SKM-1 treated with dmso at 0.1 percent for 144 hours (cell line): Measurements from ENCODE around the gene PQBP1.
"Not testable (repeated sequence)": the region's sequence is repeated elsewhere in the genome, so short reads cannot be mapped to it uniquely, and the experiment has no call there.

Experiments
- DNase-seq: peaks from one replicate; lab custom pipeline; 2025; ENCODE audit not compliant: unreplicated experiment; lab: John Stamatoyannopoulos, UW

The PQBP1 gene, protein sequence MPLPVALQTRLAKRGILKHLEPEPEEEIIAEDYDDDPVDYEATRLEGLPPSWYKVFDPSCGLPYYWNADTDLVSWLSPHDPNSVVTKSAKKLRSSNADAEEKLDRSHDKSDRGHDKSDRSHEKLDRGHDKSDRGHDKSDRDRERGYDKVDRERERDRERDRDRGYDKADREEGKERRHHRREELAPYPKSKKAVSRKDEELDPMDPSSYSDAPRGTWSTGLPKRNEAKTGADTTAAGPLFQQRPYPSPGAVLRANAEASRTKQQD

GRCh38 chrX:48897625-48898306 lies at the start of gene PQBP1, which contains the start of gene TIMM17B:
TSS of gene PQBP1 (plus strand) at chrX:48897930. CDS start at chrX:48898510, 580 bp downstream.
TSS of gene TIMM17B (minus strand) at chrX:48897768. CDS start at chrX:48897749, 19 bp downstream.
- peak; percentile 79 for DNase-seq

DNA sequence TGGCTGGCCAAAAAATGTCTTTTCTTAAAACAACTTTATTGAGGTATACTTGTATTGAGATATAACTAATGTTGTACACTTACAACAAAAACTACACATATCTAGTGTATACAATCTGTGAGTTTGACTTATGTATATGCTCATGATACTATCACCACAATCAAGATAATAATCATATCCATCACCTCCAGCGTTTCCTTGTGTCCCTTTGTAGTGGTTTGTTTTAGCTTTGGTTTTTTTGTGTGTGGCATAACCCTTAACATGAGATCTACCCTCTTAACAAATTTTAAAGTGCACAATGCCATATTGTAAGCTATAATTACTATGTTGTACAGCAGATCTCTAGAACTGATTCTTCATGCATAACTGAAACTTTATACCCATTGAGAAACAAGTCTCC lies 48.9 kb upstream of the PQBP1 start:
- DNase-seq = no peak

DNA sequence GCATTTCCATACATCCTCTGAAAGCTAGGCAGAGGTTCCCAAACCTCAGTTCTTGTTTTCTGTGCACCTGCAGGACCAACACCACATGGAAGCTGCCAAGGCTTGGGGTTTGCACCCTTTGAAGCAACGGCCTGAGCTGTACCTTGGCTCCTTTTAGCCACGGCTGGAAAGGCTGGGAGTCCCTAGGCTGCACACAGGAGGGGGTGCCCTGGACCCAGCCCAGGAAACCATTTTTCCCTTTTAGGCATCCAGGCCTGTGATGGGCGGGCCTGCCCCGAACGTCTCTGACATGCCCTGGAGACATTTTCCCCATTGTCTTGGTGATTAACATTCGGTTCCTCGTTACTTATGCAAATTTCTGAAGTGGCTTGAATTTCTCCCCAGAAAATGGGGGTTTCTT lies 44.9 kb upstream of the PQBP1 start:
- no peak for DNase-seq

GRCh38 chrX:48853494-48853893 lies 44.2 kb upstream of the PQBP1 start:
- DNase-seq = not testable (repeated sequence)

DNA sequence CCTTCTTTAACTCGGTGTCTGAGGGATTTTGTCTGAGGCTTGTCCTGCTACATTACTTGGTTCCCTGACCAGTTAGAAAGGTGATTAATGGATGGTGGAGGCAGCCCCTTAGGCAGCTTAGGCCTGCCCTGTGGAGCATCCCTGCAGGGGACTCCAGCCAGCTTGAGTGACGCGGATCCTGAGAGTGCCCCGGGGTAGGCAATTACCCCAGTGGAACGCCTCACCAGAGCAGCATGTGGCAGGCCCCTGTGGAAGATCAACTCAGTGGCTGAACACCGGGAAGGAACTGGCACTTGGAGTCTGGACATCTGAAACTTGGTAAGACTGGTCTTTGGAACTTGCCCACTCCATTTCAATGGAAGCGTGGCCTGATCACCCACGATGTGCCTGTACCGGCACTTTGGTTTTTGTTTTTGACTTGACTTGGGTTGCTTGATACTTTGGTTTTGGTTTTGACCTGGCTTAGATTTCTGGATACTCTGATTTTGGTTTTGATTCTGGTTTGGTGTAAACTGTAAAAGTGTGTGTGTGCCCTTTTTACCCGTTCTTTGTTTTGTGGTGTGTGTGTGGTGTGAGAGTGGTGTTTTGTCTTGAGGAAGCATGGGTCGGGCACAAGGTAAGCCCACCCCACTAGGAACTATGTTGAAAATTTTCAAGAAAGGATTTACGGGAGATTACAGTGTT lies 43.5 kb upstream of the PQBP1 start:
- DNase-seq = not testable (repeated sequence)

DNA sequence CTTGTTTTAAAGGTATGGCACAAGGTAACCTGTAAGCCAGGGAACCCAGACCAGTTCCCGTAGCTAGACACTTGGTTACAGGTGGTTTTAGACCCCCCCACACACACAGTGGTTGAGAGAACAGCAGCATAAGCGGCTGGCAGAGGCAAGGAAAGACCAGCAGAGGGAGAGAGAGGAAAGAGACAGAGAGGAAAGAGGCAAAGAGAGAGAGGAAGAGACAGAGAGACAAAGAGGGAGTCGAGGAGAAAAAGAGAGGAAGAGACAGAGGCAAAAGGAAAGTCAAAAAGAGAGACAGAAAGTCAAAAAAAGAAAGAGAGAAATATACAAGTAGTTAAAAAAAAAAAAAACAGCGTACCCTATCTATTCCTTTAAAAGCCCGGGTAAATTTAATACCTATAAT lies 42.8 kb upstream of the PQBP1 start:
- DNase-seq = no peak

DNA sequence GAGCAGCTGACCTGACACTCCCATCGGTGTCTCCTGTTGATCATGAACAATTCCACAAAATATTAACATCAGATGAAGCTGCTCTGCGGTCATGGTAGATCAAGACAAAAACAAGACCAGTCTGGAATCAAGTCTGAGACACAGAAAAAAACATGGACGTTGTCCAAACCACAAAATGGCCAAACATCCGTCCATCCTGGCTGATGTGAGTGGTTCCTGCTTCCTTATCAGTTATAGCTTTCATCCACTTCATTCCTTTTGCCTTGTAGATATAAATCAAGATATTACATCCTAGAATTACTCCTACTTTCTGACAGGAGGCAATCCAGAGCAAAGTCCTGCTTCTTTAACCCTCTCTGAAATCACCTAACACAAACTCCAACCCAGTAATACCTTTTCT lies 33.5 kb upstream of the PQBP1 start:
- no peak for DNase-seq

DNA sequence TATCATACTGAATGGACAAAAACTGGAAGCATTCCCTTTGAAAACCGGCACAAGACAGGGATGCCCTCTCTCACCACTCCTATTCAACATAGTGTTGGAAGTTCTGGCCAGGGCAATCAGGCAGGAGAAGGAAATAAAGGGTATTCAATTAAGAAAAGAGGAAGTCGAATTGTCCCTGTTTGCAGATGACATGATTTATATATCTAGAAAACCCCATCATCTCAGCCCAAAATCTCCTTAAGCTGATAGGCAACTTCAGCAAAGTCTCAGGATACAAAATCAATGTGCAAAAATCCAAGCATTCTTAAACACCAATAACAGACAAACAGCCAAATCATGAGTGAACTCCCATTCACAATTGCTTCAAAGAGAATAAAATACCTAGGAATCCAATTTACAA lies 25.7 kb upstream of the PQBP1 start:
- not testable (repeated sequence) for DNase-seq

GRCh38 chrX:48876944-48877343 lies 20.8 kb upstream of the PQBP1 start:
- DNase-seq = not testable (repeated sequence)

GRCh38 chrX:48883729-48884128 lies 14.0 kb upstream of the PQBP1 start:
- no peak for DNase-seq

DNA sequence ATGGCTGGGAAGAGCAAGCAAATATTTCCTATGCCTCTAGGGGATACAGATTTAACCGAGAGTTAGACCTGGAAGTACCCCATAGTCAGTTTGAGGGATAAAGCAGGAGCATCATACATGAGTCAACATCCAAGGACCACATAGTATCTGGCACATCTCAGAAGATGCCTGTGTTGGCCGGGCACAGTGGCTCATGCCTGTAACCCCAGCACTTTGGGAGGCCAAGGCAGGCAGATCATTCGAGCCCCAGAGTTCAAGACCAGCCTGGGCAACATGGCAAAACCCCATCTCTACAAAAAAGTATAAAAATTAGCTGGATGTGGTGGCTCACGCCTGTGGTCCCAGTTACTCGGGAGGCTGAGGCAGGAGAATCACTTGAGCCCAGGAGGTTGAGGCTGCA lies 11.1 kb upstream of the PQBP1 start:
- not testable (repeated sequence) for DNase-seq

DNA sequence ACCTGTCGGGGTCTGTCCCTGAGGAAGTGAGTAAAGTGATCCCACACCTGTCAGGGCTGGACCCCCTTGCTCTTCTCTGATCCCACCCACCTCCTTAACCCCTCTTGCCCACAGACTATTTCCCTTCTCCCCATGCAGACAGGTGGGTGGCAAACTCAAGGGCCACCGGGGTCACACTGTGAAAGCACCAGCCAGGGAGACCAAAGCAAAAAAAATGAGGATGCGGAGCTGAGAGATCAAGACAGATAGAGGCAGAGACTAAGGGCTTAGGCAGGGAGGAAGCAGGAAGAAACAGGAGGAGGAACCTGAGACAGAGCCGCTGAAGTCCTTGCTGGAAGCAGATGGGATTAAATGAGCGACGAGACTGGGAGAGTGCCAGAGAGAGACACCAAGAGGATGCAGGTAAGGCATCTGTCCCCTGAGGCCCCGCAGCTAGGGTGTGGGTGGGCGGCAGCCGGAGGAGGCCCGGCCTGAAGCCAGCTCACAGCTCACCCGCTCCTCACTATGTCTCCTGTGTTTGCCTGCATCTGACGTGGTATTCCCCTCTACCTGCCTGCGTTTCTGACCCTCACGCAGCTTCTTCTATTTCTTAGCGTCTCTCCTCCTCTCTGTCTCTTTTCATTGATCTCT lies 7.3 kb upstream of the PQBP1 start:
- no peak for DNase-seq

GRCh38 chrX:48890934-48891401 lies 6.8 kb upstream of the PQBP1 start:
- DNase-seq = no peak

DNA sequence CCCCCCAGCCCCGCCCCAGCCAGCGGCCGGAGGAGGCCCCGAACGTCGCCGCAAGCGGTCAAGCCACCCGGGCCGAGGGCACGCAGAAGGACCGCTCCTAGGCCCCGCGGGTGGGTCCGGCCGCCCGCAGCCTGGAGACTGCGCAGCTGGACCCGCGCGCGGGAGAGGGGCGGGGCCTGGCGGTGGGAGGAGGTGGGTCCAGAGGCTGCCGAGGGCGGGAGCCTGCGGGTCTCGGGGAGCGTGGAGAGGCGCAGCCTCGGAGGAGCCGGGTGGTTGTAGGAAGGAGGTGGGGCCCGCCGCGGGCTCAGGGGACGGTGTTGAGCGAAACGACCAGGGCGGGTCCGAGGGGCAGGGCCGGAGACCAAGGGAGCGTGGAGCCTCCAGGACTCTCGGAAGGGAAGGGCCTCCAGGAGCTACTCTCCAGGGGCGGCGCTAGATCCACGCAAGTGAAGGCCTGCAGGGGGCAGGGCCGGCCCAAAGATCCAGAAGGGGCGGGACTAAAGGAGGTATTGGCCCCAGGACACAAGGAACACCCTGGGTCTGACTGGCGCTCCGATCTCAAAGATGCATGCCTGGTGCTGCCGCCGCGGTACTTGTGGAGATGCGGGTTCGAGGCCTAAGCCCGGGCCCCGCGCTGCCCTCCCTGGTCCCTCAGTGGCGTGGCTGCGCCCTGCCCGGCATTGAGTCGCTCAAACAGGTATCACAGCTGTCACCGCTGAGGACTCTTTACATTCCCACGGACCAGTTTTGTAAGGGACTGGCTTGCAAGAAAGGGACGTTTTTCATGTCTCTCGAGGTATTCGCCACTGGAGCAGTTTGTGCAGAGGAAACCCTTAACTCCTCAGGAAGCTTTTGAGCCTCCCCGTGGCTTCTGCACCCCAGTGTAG lies 6.1 kb upstream of the PQBP1 start:
- peak; percentile 71 for DNase-seq

DNA sequence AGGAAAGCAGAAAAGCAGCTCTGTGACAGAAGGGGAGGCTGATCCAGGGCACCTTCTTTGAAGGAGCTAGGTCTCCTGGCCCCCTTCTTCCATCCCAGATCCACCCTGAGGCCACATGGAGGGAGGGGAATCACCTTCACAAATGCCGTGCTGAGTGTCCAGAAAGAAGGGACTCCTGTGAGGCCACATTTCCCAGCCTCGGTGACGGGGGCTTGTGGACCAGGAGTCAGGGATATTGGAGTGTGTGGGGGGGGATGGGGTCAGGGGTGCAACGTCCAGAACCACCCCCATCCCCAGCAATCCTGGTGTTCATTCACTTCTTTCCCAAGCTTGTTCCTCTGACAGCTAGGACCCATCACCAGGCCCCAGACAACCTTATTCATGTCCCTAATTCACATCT lies 4.8 kb upstream of the PQBP1 start:
- no peak for DNase-seq

- no peak for DNase-seq
These were observed 4.0 kb upstream of the PQBP1 start for GRCh38 chrX:48893556-48894348.

GRCh38 chrX:48894891-48895290 lies 2.8 kb upstream of the PQBP1 start:
- DNase-seq = no peak

- DNase-seq = no peak
These were observed 1.1 kb upstream of the PQBP1 start for GRCh38 chrX:48896611-48897011.

DNA sequence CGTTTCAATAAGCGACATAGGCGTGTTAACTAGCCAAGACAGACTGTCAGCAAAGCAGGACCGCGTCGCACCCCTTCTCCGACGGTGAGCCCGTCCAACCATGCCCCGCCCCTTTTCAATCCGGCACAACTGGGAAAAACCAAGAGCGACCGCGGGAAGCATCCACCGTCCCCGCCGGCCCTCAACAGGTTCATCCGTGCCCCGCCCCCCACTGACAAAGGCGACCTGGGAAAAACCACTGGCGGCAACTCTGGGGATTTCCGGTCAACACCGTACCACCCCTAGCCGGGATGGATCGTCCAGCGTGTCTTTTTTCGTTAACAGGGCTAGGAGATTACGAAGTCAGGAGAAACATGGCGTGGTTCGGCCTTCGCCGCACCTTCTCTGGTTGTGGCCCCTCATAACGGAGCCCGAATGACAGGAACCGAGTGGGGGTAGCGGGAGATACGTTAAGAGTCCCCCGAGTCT lies 539 bp upstream of the PQBP1 start:
- DNase-seq = peak; percentile 13

DNA sequence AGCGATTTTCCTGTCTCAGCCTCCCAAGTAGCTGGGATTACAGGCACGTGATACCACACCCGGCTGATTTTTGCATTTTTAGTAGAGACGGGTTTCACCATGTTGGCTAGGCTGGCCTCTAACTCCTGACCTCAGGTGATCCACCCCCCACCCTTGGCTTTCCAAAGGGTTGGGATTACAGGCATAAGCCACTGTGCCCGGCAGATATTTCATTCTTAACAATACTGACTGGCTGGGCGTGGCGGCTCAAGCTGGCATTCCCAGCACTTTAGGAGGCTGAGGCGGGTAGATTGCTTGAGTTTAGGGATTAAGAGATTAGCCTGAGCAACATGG lies 1.3 kb downstream of the PQBP1 start:
- DNase-seq = no peak
